HTR-8/SVneo (cell line): ENCODE measurements around the gene EDAR.

ENCODE experiments used
- DNase-seq: peaks from one replicate; pipeline ENCODE4 v3.0.0; 2011; ENCODE audit warnings: low spot score, mixed read lengths; ENCODE audit not compliant: insufficient read length
- FAIRE-seq: peaks from 2 replicates; lab custom pipeline; 2011; peaks lifted over from hg19 to GRCh38; lab: Jason Lieb, UNC

The EDAR gene

GRCh38 chr2:108988796-108989713, at the start of gene EDAR:
TSS of gene EDAR (minus strand) at chr2:108989220. CDS start at chr2:108931014, 58,206 bp downstream.
- DNase-seq (peak; percentile 73), FAIRE-seq (no peak)

- no peak for DNase-seq
- no peak for FAIRE-seq
Observed at GRCh38 chr2:109033171-109033570, 44.2 kb upstream of the EDAR start.

- no peak for DNase-seq
- FAIRE-seq, result no peak
Observed at GRCh38 chr2:109032229-109032820, 43.3 kb upstream of the EDAR start.

- no peak for DNase-seq
- no peak for FAIRE-seq
Observed at GRCh38 chr2:109031476-109032228, 42.6 kb upstream of the EDAR start.

- DNase-seq (no peak), FAIRE-seq (no peak)
Observed at GRCh38 chr2:109030870-109031475, 42.0 kb upstream of the EDAR start.

GRCh38 chr2:109029490-109030201, 40.6 kb upstream of the EDAR start:
- DNase-seq (no peak), FAIRE-seq (no peak)

GRCh38 chr2:109028738-109029489, 39.9 kb upstream of the EDAR start:
- FAIRE-seq, result no peak
- no peak for DNase-seq

- no peak for FAIRE-seq
- DNase-seq, result no peak
Observed at GRCh38 chr2:109028277-109028676, 39.3 kb upstream of the EDAR start.

- DNase-seq (no peak), FAIRE-seq (no peak)
Observed at GRCh38 chr2:109027702-109028101, 38.7 kb upstream of the EDAR start.

- DNase-seq, result no peak
- no peak for FAIRE-seq
Observed at GRCh38 chr2:109024477-109024876, 35.5 kb upstream of the EDAR start.

GRCh38 chr2:109021895-109022300, 32.9 kb upstream of the EDAR start:
- FAIRE-seq (no peak), DNase-seq (no peak)

GRCh38 chr2:109020217-109020637, 31.2 kb upstream of the EDAR start:
- no peak for FAIRE-seq
- DNase-seq, result peak; percentile 24

- FAIRE-seq, result no peak
- no peak for DNase-seq
Observed at GRCh38 chr2:109018452-109018851, 29.4 kb upstream of the EDAR start.

GRCh38 chr2:109017017-109017416, 28.0 kb upstream of the EDAR start:
- no peak for FAIRE-seq
- DNase-seq, result no peak

- FAIRE-seq (no peak), DNase-seq (no peak)
Observed at GRCh38 chr2:109016376-109016775, 27.4 kb upstream of the EDAR start.

GRCh38 chr2:109014476-109014875, 25.5 kb upstream of the EDAR start:
- DNase-seq (no peak), FAIRE-seq (no peak)

GRCh38 chr2:109013051-109013450, 24.0 kb upstream of the EDAR start:
- FAIRE-seq, result no peak
- no peak for DNase-seq

- FAIRE-seq (no peak), DNase-seq (no peak)
Observed at GRCh38 chr2:109009920-109010610, 21.0 kb upstream of the EDAR start.

- no peak for FAIRE-seq
- DNase-seq, result no peak
Observed at GRCh38 chr2:109006971-109007370, 18.0 kb upstream of the EDAR start.
